Activated CD8-positive, alpha-beta T cell treated with anti-CD3 and anti-CD28 coated beads, Interleukin-2, amount 10 ng/mL, durations not matched to agents 7 days and 5 days (primary cell): ENCODE data around the gene TPD52L2. TPM values are rescaled to one million over a fixed set of nuclear protein-coding genes. Genes with fewer than 3 reads are reported as not detected.
A peak's percentile ranks its signal among the peaks of the same experiment; 100 is the strongest.

Experiments used
- ATAC-seq: fragments of 150-1000 bp; cut with Tn5 transposase; one replicate; pipeline ENCODE4 v1.10.0; 2021; ENCODE audit warnings: moderate library complexity
- CTCF ChIA-PET: fragments of 350-600 bp; sonication (Branson Sonifier 250); formaldehyde crosslinking; loops from one replicate; lab custom pipeline; 2021; ENCODE audit warnings: antibody characterized with exemption; lab: Charles Lee
- POLR2A ChIA-PET: fragments of 350-600 bp; sonication (Branson Sonifier 250); formaldehyde crosslinking; loops from one replicate; lab custom pipeline; 2021; ENCODE audit warnings: antibody characterized with exemption; lab: Charles Lee
- DNase-seq: peaks from one replicate; pipeline ENCODE4 v3.0.0-alpha.2; 2020
- H3K27ac Mint-ChIP-seq: one replicate; pipeline ENCODE4 v1.8.0; 2021; ENCODE audit warnings: mild to moderate bottlenecking, mixed read lengths
- H3K27me3 Mint-ChIP-seq: one replicate; pipeline ENCODE4 v1.8.0; 2021; ENCODE audit warnings: low read depth, mixed read lengths
- H3K36me3 Mint-ChIP-seq: one replicate; pipeline ENCODE4 v1.8.0; 2021; ENCODE audit warnings: low read depth, mixed read lengths
- H3K4me1 Mint-ChIP-seq: one replicate; pipeline ENCODE4 v1.8.0; 2021; ENCODE audit warnings: low read depth, mixed read lengths
- H3K4me3 Mint-ChIP-seq: one replicate; pipeline ENCODE4 v1.8.0; 2021; ENCODE audit warnings: mild to moderate bottlenecking, mixed read lengths
- H3K9me3 Mint-ChIP-seq: one replicate; pipeline ENCODE4 v1.8.0; 2022; ENCODE audit warnings: mixed read lengths; ENCODE audit not compliant: insufficient read depth
- total RNA-seq, 2 experiments: library from RNA; stranded (reverse); gene quantifications; one replicate each; pipeline ENCODE4 v1.2.3, GENCODE V29; 2021

Gene TPD52L2
- total RNA-seq: 10 to 100 TPM; 35.7 to 40.0 TPM

GRCh38 chr20:63864978-63865640 is at the start of gene TPD52L2:
Gene TPD52L2 (plus strand): TSS chr20:63865270. CDS start chr20:63865366, 96 bp downstream.
- DNase-seq (peak; percentile 99), ATAC-seq (peak; percentile 90)
- no peaks in the 10 kb centered on the region for H3K27me3 Mint-ChIP-seq
- no peaks in the 10 kb centered on the region for H3K9me3 Mint-ChIP-seq
- H3K4me1 Mint-ChIP-seq: peaks cover 22% of the 10 kb centered on the region
- peaks cover 34% of the 10 kb centered on the region for H3K36me3 Mint-ChIP-seq
- peak within 1 kb of the TSS; percentile 94 for H3K4me3 Mint-ChIP-seq
- ChIA-PET CTCF (interaction anchor here (0.6 to 4.4 kb wide), 19 partner anchors 10 to 327 kb away, joined by 3 to 46 read pairs (median 6); partner anchors contain the start of genes ARFRP1, LIME1, OPRL1 and PRPF6), POLR2A (interaction anchor here (0.6 to 2.5 kb wide), 15 partner anchors 11 to 344 kb away, joined by 3 to 14 read pairs (median 4); partner anchors contain the start of genes LIME1, PTK6, RGS19 and RTEL1)
- peak within 1 kb of the TSS; percentile 96 for H3K27ac Mint-ChIP-seq

- no peaks in the 10 kb centered on the region for H3K36me3 Mint-ChIP-seq
- CTCF ChIA-PET: interaction anchor here (1.4 kb wide), 1 partner anchor 109 kb away, joined by 3 read pairs; no protein-coding TSS in a partner anchor
- DNase-seq (no peak), ATAC-seq (no peak)
- POLR2A ChIA-PET: no interaction called here
- no peak overlapping the region for H3K4me3 Mint-ChIP-seq
- no peaks in the 10 kb centered on the region for H3K27me3 Mint-ChIP-seq
- H3K4me1 Mint-ChIP-seq: no peaks in the 10 kb centered on the region
- H3K9me3 Mint-ChIP-seq: no peaks in the 10 kb centered on the region
- H3K27ac Mint-ChIP-seq: no peak overlapping the region
Observed at GRCh38 chr20:63815615-63816253, 49.3 kb upstream of the TPD52L2 start.

GRCh38 chr20:63819224-63819921 is 45.7 kb upstream of the TPD52L2 start:
- H3K4me1 Mint-ChIP-seq: no peaks in the 10 kb centered on the region
- no peak overlapping the region for H3K4me3 Mint-ChIP-seq
- no peaks in the 10 kb centered on the region for H3K36me3 Mint-ChIP-seq
- H3K9me3 Mint-ChIP-seq: no peaks in the 10 kb centered on the region
- ChIA-PET POLR2A (no interaction called here), CTCF (no interaction called here)
- ATAC-seq: no peak
- H3K27me3 Mint-ChIP-seq: peaks cover 3% of the 10 kb centered on the region
- no peak overlapping the region for H3K27ac Mint-ChIP-seq
- DNase-seq: no peak

GRCh38 chr20:63821811-63822210 is 43.3 kb upstream of the TPD52L2 start:
- no peak overlapping the region for H3K4me3 Mint-ChIP-seq
- no peaks in the 10 kb centered on the region for H3K36me3 Mint-ChIP-seq
- no peak overlapping the region for H3K27ac Mint-ChIP-seq
- ChIA-PET POLR2A (no interaction called here), CTCF (no interaction called here)
- no peaks in the 10 kb centered on the region for H3K9me3 Mint-ChIP-seq
- H3K4me1 Mint-ChIP-seq: no peaks in the 10 kb centered on the region
- peaks cover 16% of the 10 kb centered on the region for H3K27me3 Mint-ChIP-seq
- ATAC-seq: no peak
- no peak for DNase-seq

- no peaks in the 10 kb centered on the region for H3K9me3 Mint-ChIP-seq
- ChIA-PET CTCF (no interaction called here), POLR2A (no interaction called here)
Observed at GRCh38 chr20:63822276-63822696, 42.8 kb upstream of the TPD52L2 start.

GRCh38 chr20:63823691-63824311 is 41.3 kb upstream of the TPD52L2 start:
- Mint-ChIP-seq H3K36me3 (no peaks in the 10 kb centered on the region), H3K4me3 (no peak overlapping the region), H3K4me1 (no peaks in the 10 kb centered on the region), H3K9me3 (no peaks in the 10 kb centered on the region), H3K27ac (no peak overlapping the region), H3K27me3 (peaks cover 29% of the 10 kb centered on the region)
- CTCF ChIA-PET: no interaction called here
- POLR2A ChIA-PET: no interaction called here
- DNase-seq: no peak
- ATAC-seq: no peak

More at GRCh38 chr20:63822276-63822696, 42.8 kb upstream of the TPD52L2 start:
- Mint-ChIP-seq H3K4me3 (no peak overlapping the region), H3K27me3 (peaks cover 19% of the 10 kb centered on the region), H3K4me1 (no peaks in the 10 kb centered on the region), H3K36me3 (no peaks in the 10 kb centered on the region), H3K27ac (no peak overlapping the region)
- no peak for DNase-seq
- no peak for ATAC-seq

- H3K4me1 Mint-ChIP-seq: peaks cover 6% of the 10 kb centered on the region
- CTCF ChIA-PET: no interaction called here
- POLR2A ChIA-PET: no interaction called here
- peaks cover 43% of the 10 kb centered on the region for H3K27me3 Mint-ChIP-seq
- no peak overlapping the region for H3K27ac Mint-ChIP-seq
- DNase-seq: no peak
- ATAC-seq: no peak
- no peak overlapping the region for H3K4me3 Mint-ChIP-seq
- H3K36me3 Mint-ChIP-seq: no peaks in the 10 kb centered on the region
- H3K9me3 Mint-ChIP-seq: no peaks in the 10 kb centered on the region
Observed at GRCh38 chr20:63825331-63826118, 39.5 kb upstream of the TPD52L2 start.

- H3K27me3 Mint-ChIP-seq: peaks cover 42% of the 10 kb centered on the region
- ChIA-PET CTCF (no interaction called here), POLR2A (no interaction called here)
- H3K4me3 Mint-ChIP-seq: no peak overlapping the region
- no peaks in the 10 kb centered on the region for H3K9me3 Mint-ChIP-seq
- no peaks in the 10 kb centered on the region for H3K36me3 Mint-ChIP-seq
- H3K27ac Mint-ChIP-seq: no peak overlapping the region
- ATAC-seq (no peak), DNase-seq (no peak)
- H3K4me1 Mint-ChIP-seq: peaks cover 6% of the 10 kb centered on the region
Observed at GRCh38 chr20:63826753-63827152, 38.3 kb upstream of the TPD52L2 start.

GRCh38 chr20:63828124-63828523 is 36.9 kb upstream of the TPD52L2 start:
- ATAC-seq (no peak), DNase-seq (no peak)
- Mint-ChIP-seq H3K4me1 (peaks cover 6% of the 10 kb centered on the region), H3K27ac (no peak overlapping the region), H3K36me3 (no peaks in the 10 kb centered on the region), H3K27me3 (peaks cover 42% of the 10 kb centered on the region), H3K4me3 (no peak overlapping the region), H3K9me3 (no peaks in the 10 kb centered on the region)
- POLR2A ChIA-PET: no interaction called here
- CTCF ChIA-PET: no interaction called here

GRCh38 chr20:63828545-63828944 is 36.5 kb upstream of the TPD52L2 start:
- peaks cover 6% of the 10 kb centered on the region for H3K4me1 Mint-ChIP-seq
- DNase-seq (no peak), ATAC-seq (no peak)
- CTCF ChIA-PET: no interaction called here
- no peak overlapping the region for H3K4me3 Mint-ChIP-seq
- peaks cover 44% of the 10 kb centered on the region for H3K27me3 Mint-ChIP-seq
- no peaks in the 10 kb centered on the region for H3K9me3 Mint-ChIP-seq
- H3K27ac Mint-ChIP-seq: no peak overlapping the region
- POLR2A ChIA-PET: no interaction called here
- no peaks in the 10 kb centered on the region for H3K36me3 Mint-ChIP-seq

GRCh38 chr20:63828951-63829350 is 36.1 kb upstream of the TPD52L2 start:
- H3K27ac Mint-ChIP-seq: no peak overlapping the region
- no peak overlapping the region for H3K4me3 Mint-ChIP-seq
- POLR2A ChIA-PET: no interaction called here
- CTCF ChIA-PET: no interaction called here
- DNase-seq (no peak), ATAC-seq (no peak)
- peaks cover 6% of the 10 kb centered on the region for H3K4me1 Mint-ChIP-seq
- peaks cover 47% of the 10 kb centered on the region for H3K27me3 Mint-ChIP-seq
- no peaks in the 10 kb centered on the region for H3K36me3 Mint-ChIP-seq
- H3K9me3 Mint-ChIP-seq: no peaks in the 10 kb centered on the region
